ENCODE results near the gene BLM.

The BLM gene

GRCh38 chr15:90816401-90817116 lies 99.4 kb downstream of the BLM start:
- Histone ChIP-seq H3K9me3 (ENCODE audit: control insufficient read depth, low read length) (no peaks in the 10 kb centered on the region), H3K4me3 (ENCODE audit: low read depth, low read length) (no peak overlapping the region), H3K27me3 (ENCODE audit: control insufficient read depth, insufficient read depth, low read length) (no peaks in the 10 kb centered on the region), H3K79me2 (no peaks in the 10 kb centered on the region), H3K4me1 (no peaks in the 10 kb centered on the region), H3K4me2 (ENCODE audit: low read length) (no peak overlapping the region), H3K9ac (no peak overlapping the region), H3K27ac (no peak overlapping the region), H2AFZ (no peak overlapping the region), H3K36me3 (ENCODE audit: control insufficient read depth, insufficient read depth, low read length) (no peaks in the 10 kb centered on the region)
- TF ChIP-seq CTCF (IDR thresholded peaks at IDR 0.05): no peak

DNA sequence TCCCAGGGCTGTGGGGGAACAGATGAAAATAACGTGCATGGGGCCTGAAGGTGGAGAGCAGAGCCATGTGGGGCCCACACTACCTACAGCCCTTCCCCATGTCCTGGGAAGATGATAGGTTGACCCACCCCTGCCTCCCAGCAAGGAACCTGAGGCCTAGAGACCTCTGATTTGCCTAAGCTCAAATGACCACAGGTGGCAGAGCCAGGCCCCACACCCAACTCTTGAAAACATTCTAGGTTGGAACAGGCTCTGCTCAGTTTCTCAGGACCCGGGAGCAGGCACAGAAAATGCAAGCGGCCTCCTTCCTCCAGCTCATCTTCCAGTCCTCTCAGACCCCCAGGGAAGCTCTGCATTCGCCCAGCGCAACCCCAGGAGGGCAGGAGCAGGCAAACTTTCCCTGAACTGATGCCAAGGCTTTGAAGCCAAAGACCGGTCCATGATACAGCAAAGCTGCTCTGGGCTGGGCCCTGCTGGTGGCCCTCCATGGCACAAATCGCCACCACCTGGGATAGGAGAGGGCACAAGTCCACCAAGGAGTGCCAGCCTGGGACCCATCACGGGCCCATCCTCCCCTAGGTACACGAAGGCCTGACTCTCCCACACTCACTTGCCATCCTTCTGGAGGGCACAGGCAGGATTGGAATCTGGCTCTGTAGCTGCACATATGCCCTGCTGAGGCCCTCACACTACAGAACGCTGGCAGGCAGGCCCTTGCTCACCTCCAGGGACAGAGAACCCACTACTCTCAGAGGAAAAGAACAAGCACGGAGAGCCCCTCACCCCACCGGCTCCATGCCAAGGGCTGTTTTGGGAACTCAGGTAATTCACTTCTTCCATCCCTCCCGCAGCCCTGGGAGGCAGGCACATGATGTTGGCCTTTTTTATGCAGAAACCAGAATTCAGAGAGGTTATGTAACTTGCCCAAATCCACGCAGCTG lies 100.2 kb downstream of the BLM start:
- H3K9me3 ChIP-seq (ENCODE audit: control insufficient read depth, low read length): no peaks in the 10 kb centered on the region
- no peak overlapping the region for H3K27ac ChIP-seq
- H3K4me2 ChIP-seq (ENCODE audit: low read length): no peak overlapping the region
- H3K27me3 ChIP-seq (ENCODE audit: control insufficient read depth, insufficient read depth, low read length): no peaks in the 10 kb centered on the region
- H3K4me1 ChIP-seq: no peaks in the 10 kb centered on the region
- no peak overlapping the region for H2AFZ ChIP-seq
- H3K9ac ChIP-seq: no peak overlapping the region
- TF ChIP-seq CTCF (IDR thresholded peaks at IDR 0.05): no peak
- H3K36me3 ChIP-seq (ENCODE audit: control insufficient read depth, insufficient read depth, low read length): no peaks in the 10 kb centered on the region
- H3K4me3 ChIP-seq (ENCODE audit: low read depth, low read length): no peak overlapping the region
- H3K79me2 ChIP-seq: no peaks in the 10 kb centered on the region

DNA sequence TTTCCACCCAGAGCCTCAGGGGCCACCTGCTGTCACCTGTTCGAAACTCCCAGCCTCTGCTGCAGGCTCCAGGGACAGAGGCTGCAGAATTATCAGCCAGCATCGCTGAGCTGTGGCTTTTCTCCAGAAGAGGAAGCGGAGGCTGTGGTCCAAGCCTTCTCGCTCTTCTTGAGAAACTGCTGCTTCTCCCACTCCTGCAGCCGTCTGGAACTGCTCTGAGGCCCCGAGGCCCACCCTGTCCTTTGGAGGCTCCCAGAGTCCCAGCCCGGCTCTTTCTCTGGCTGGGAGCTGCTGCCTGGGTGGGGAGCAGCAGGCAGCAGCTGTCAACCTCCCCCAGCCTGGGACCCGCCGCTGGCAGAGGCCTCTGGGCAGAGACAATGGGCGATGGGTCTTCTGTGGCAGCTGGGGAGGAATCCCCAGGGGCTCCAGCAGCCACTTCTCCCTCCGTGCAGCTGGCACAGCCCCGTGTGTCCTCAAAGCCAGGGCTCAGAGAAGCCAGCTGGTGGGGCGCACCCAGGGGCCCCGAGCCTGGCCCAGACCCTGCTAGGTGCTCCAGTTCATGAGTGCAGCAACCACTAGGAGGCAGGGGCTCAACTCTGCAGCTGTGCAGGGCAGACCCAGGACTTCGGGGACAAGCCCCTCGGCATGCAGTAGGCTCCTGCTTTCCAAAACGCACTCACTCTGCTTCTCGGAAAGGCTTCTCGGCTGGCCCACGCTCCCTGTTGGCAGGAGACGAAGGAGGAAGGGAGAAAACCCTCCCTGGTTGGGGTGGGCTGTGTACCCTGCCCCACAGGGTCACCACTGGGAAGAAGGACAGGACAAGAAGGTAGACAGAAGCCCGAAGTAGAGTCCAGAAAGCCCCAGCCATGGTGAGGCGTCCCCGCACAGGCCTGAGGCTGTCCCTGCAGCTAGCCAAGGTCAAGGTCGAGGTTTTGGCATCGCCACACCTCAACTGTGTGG lies 101.4 kb downstream of the BLM start:
- H3K9ac ChIP-seq: no peak overlapping the region
- H3K36me3 ChIP-seq (ENCODE audit: control insufficient read depth, insufficient read depth, low read length): no peaks in the 10 kb centered on the region
- no peaks in the 10 kb centered on the region for H3K4me1 ChIP-seq
- H2AFZ ChIP-seq: no peak overlapping the region
- TF ChIP-seq CTCF (IDR thresholded peaks at IDR 0.05): no peak
- no peak overlapping the region for H3K27ac ChIP-seq
- no peak overlapping the region for H3K4me2 ChIP-seq (ENCODE audit: low read length)
- no peaks in the 10 kb centered on the region for H3K79me2 ChIP-seq
- no peak overlapping the region for H3K4me3 ChIP-seq (ENCODE audit: low read depth, low read length)
- H3K9me3 ChIP-seq (ENCODE audit: control insufficient read depth, low read length): no peaks in the 10 kb centered on the region
- no peaks in the 10 kb centered on the region for H3K27me3 ChIP-seq (ENCODE audit: control insufficient read depth, insufficient read depth, low read length)

DNA sequence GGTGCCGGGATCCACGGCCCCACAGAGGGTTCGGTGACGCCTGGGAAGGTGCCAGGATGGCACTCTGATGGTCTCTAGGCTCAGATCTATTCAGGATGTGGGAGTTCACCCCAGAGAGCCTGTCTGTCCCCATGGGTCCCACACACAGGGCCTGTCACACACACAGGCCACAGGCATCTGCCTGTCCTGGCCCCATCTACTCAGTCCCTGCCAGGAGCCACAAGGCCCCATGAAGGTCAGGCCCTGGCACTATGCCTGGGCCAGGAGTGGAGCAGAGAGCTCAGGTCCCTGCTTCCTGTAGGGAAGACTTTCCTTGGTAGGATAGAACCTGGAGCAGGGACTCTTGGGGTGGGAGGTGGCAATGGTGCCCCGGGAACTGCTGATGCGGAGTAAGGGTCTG lies 102.2 kb downstream of the BLM start:
- no peaks in the 10 kb centered on the region for H3K9me3 ChIP-seq (ENCODE audit: control insufficient read depth, low read length)
- no peak overlapping the region for H3K4me3 ChIP-seq (ENCODE audit: low read depth, low read length)
- no peak for TF ChIP-seq CTCF (IDR thresholded peaks at IDR 0.05)
- H3K36me3 ChIP-seq (ENCODE audit: control insufficient read depth, insufficient read depth, low read length): no peaks in the 10 kb centered on the region
- H3K4me2 ChIP-seq (ENCODE audit: low read length): no peak overlapping the region
- no peak overlapping the region for H3K27ac ChIP-seq
- no peaks in the 10 kb centered on the region for H3K79me2 ChIP-seq
- no peak overlapping the region for H2AFZ ChIP-seq
- H3K4me1 ChIP-seq: no peaks in the 10 kb centered on the region
- H3K27me3 ChIP-seq (ENCODE audit: control insufficient read depth, insufficient read depth, low read length): no peaks in the 10 kb centered on the region
- no peak overlapping the region for H3K9ac ChIP-seq
